ENCODE results near the gene THSD7A.

The THSD7A gene

GRCh38 chr7:11767148-11767547 lies 64.8 kb downstream of the THSD7A start:
- Mint-ChIP-seq H3K36me3 (ENCODE audit: low read depth) (peaks cover 5% of the 10 kb centered on the region), H3K4me3 (no peak overlapping the region), H3K9me3 (no peaks in the 10 kb centered on the region), H3K27ac (no peak overlapping the region), H3K27me3 (ENCODE audit: low read depth) (no peaks in the 10 kb centered on the region), H3K4me1 (no peaks in the 10 kb centered on the region)
- TF ChIP-seq CTCF (IDR thresholded peaks at IDR 0.05; ENCODE audit: unreplicated experiment in 3 of 3), result no peak

DNA sequence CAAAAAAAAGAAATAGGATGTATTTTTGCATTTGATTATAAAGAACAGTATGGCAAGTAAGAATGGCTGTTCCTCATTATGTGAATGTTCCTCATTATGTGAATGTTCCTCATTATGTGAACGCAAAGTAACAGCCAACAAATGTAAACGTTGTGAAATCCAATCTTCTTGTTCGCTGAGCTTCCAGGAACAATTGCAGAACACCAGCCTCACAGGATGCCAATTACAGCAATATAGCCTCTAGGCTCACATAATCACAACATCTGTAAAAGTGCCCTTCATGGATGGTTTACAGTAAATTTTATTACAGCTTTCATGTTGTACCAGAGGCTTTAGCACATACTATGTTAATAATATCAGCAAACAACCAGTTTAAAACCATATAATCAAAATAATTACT lies 71.6 kb downstream of the THSD7A start:
- Mint-ChIP-seq H3K36me3 (ENCODE audit: low read depth) (no peaks in the 10 kb centered on the region), H3K4me3 (no peak overlapping the region), H3K27me3 (ENCODE audit: low read depth) (no peaks in the 10 kb centered on the region), H3K9me3 (no peaks in the 10 kb centered on the region), H3K4me1 (no peaks in the 10 kb centered on the region), H3K27ac (no peak overlapping the region)
- no peak for TF ChIP-seq CTCF (IDR thresholded peaks at IDR 0.05; ENCODE audit: unreplicated experiment in 3 of 3)

- Mint-ChIP-seq H3K4me3 (no peak overlapping the region), H3K27me3 (ENCODE audit: low read depth) (no peaks in the 10 kb centered on the region), H3K27ac (no peak overlapping the region), H3K9me3 (no peaks in the 10 kb centered on the region), H3K4me1 (peaks cover 1% of the 10 kb centered on the region), H3K36me3 (ENCODE audit: low read depth) (no peaks in the 10 kb centered on the region)
- no peak for TF ChIP-seq CTCF (IDR thresholded peaks at IDR 0.05; ENCODE audit: unreplicated experiment in 3 of 3)
These were observed 73.3 kb downstream of the THSD7A start for GRCh38 chr7:11758627-11759111.

GRCh38 chr7:11757153-11757552 lies 74.8 kb downstream of the THSD7A start:
- no peak for TF ChIP-seq CTCF (IDR thresholded peaks at IDR 0.05; ENCODE audit: unreplicated experiment in 3 of 3)
- H3K9me3 Mint-ChIP-seq, result no peaks in the 10 kb centered on the region
- no peak overlapping the region for H3K4me3 Mint-ChIP-seq
- no peaks in the 10 kb centered on the region for H3K36me3 Mint-ChIP-seq (ENCODE audit: low read depth)
- no peaks in the 10 kb centered on the region for H3K27me3 Mint-ChIP-seq (ENCODE audit: low read depth)
- no peak overlapping the region for H3K27ac Mint-ChIP-seq
- peaks cover 6% of the 10 kb centered on the region for H3K4me1 Mint-ChIP-seq

GRCh38 chr7:11754933-11755332 lies 77.1 kb downstream of the THSD7A start:
- Mint-ChIP-seq H3K27ac (no peak overlapping the region), H3K9me3 (peaks cover 3% of the 10 kb centered on the region), H3K36me3 (ENCODE audit: low read depth) (peaks cover 5% of the 10 kb centered on the region), H3K27me3 (ENCODE audit: low read depth) (no peaks in the 10 kb centered on the region), H3K4me1 (peaks cover 6% of the 10 kb centered on the region), H3K4me3 (no peak overlapping the region)
- TF ChIP-seq CTCF (IDR thresholded peaks at IDR 0.05; ENCODE audit: unreplicated experiment in 3 of 3), result no peak

DNA sequence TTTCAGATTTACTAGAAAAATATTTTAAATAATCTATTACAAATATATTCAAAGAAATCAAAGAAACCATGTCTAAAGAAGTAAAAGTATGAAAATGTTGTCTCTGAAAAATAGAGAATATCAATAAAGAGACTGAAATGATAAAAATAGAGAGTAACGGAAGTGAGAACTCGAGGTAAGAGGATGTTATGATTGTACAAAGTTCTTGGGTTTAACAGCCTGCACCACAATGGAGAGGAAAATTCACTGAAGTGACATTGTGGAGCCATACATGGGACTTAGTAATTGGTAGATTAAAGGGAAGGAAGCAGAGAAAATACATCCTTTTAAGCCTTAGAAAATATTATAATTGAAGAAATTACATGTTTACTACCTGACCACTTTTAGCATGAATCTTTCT lies 77.9 kb downstream of the THSD7A start:
- no peaks in the 10 kb centered on the region for H3K27me3 Mint-ChIP-seq (ENCODE audit: low read depth)
- no peak for TF ChIP-seq CTCF (IDR thresholded peaks at IDR 0.05; ENCODE audit: unreplicated experiment in 3 of 3)
- H3K27ac Mint-ChIP-seq, result no peak overlapping the region
- peaks cover 3% of the 10 kb centered on the region for H3K9me3 Mint-ChIP-seq
- no peak overlapping the region for H3K4me3 Mint-ChIP-seq
- peaks cover 6% of the 10 kb centered on the region for H3K4me1 Mint-ChIP-seq
- peaks cover 5% of the 10 kb centered on the region for H3K36me3 Mint-ChIP-seq (ENCODE audit: low read depth)
